ENCODE data around the gene STIMATE. TPM values are rescaled to one million over a fixed set of nuclear protein-coding genes. Genes with fewer than 3 reads are reported as not detected.

The STIMATE gene
- polyA plus RNA-seq, 3 donors, result 4.1 to 14.4 (median 12.9) TPM

GRCh38 chr3:52790337-52790736 is 107.0 kb downstream of the STIMATE start:
- WGBS, 3 donors, result 86 to 89% (median 87%) methylated on average over 7 of the region's 7 CpGs

GRCh38 chr3:52789746-52790040 is 107.7 kb downstream of the STIMATE start:
- H3K27ac ChIP-seq (ENCODE audit: low read depth, low read length), result no peak overlapping the region
- 88 to 92% (median 90%) methylated on average over 6 of the region's 6 CpGs for WGBS, 3 donors

More at GRCh38 chr3:52790337-52790736, 107.0 kb downstream of the STIMATE start:
- H3K27ac ChIP-seq (ENCODE audit: low read depth, low read length), result peak overlapping the region; percentile 23

GRCh38 chr3:52788890-52789745 is 108.2 kb downstream of the STIMATE start:
- H3K27ac ChIP-seq (ENCODE audit: low read depth, low read length), result no peak overlapping the region
- WGBS, 3 donors, result 81 to 87% (median 82%) methylated on average over 16 of the region's 16 CpGs

GRCh38 chr3:52787672-52788625 is 109.4 kb downstream of the STIMATE start:
- WGBS, 3 donors, result 74% methylated on average over 16 to 17 of the region's 17 CpGs
- no peak overlapping the region for H3K27ac ChIP-seq (ENCODE audit: low read depth, low read length)

- 86 to 88% (median 88%) methylated on average over 11 of the region's 11 CpGs for WGBS, 3 donors
- H3K27ac ChIP-seq (ENCODE audit: low read depth, low read length), result no peak overlapping the region
These were observed 110.1 kb downstream of the STIMATE start for GRCh38 chr3:52787246-52787645.

Other genes with a start within 250 kb of the STIMATE start
- gene PBRM1, start 211.6 kb downstream of the STIMATE start, polyA plus RNA-seq, result 10 to 100 TPM in 2 of 3 donors, 1 to 10 TPM in 1; 8.1 to 20.9 (median 15.3) TPM
- 10 to 100 TPM; 46.8 to 87.4 (median 67.3) TPM for gene GNL3, start 211.5 kb downstream of the STIMATE start, polyA plus RNA-seq
- 10 to 100 TPM; 23.5 to 35.5 (median 30.4) TPM for gene GLT8D1, start 191.8 kb downstream of the STIMATE start, polyA plus RNA-seq
- gene SPCS1, start 191.4 kb downstream of the STIMATE start, polyA plus RNA-seq, result 100 to 1,000 TPM in 2 of 3 donors, 10 to 100 TPM in 1; 81.8 to 109 (median 101) TPM
- 1 to 10 TPM; 5.3 to 6.2 (median 5.4) TPM for gene NEK4, start 126.6 kb downstream of the STIMATE start, polyA plus RNA-seq
- gene ITIH1, start 119.9 kb downstream of the STIMATE start, polyA plus RNA-seq, result under 1 TPM in 2 of 3 donors, not detected in 1; 0.30 to 0.37 TPM
- 1 to 10 TPM in 1 of 3 donors, under 1 TPM in 2; 0.53 to 2.9 (median 0.91) TPM for gene ITIH3, start 102.8 kb downstream of the STIMATE start, polyA plus RNA-seq
- gene ITIH4, start 66.9 kb downstream of the STIMATE start, polyA plus RNA-seq, result 10 to 100 TPM in 2 of 3 donors, 1 to 10 TPM in 1; 4.0 to 55.2 (median 21.1) TPM
- gene MUSTN1, start 62.5 kb downstream of the STIMATE start, polyA plus RNA-seq, result 100 to 1,000 TPM in 1 of 3 donors, 10 to 100 TPM in 1, 1 to 10 TPM in 1; 2.9 to 129 (median 19.6) TPM
- gene SFMBT1, start 148.5 kb upstream of the STIMATE start, polyA plus RNA-seq, result 1 to 10 TPM; 1.9 to 5.2 (median 3.1) TPM
- gene RFT1, start 232.9 kb upstream of the STIMATE start, polyA plus RNA-seq, result 10 to 100 TPM in 2 of 3 donors, 1 to 10 TPM in 1; 6.7 to 14.3 (median 10.0) TPM